T follicular helper cell (primary cell): ENCODE results near the gene RUNX3.

ENCODE experiments used
- DNase-seq: peaks from one replicate; pipeline ENCODE4 v3.0.0-alpha.2; 2020; ENCODE audit warnings: low read depth

Gene RUNX3

GRCh38 chr1:24886241-24886640, 43.8 kb downstream of the RUNX3 start:
- no peak for DNase-seq

GRCh38 chr1:24884751-24885150, 45.3 kb downstream of the RUNX3 start:
- no peak for DNase-seq

- no peak for DNase-seq
These were observed 49.0 kb downstream of the RUNX3 start for GRCh38 chr1:24881034-24881433.

GRCh38 chr1:24878775-24879742, 51.0 kb downstream of the RUNX3 start:
- DNase-seq, result no peak

- no peak for DNase-seq
These were observed 52.0 kb downstream of the RUNX3 start for GRCh38 chr1:24878045-24878444.

- no peak for DNase-seq
These were observed 54.0 kb downstream of the RUNX3 start for GRCh38 chr1:24875991-24876506.

- no peak for DNase-seq
These were observed 54.8 kb downstream of the RUNX3 start for GRCh38 chr1:24875257-24875656.

GRCh38 chr1:24874611-24875234, 55.4 kb downstream of the RUNX3 start:
- DNase-seq, result no peak

- DNase-seq, result no peak
These were observed 56.0 kb downstream of the RUNX3 start for GRCh38 chr1:24874056-24874455.

- no peak for DNase-seq
These were observed 56.9 kb downstream of the RUNX3 start for GRCh38 chr1:24873148-24873547.

- no peak for DNase-seq
These were observed 57.8 kb downstream of the RUNX3 start for GRCh38 chr1:24872061-24872850.

GRCh38 chr1:24871306-24871901, 58.7 kb downstream of the RUNX3 start:
- DNase-seq, result no peak

- DNase-seq, result no peak
These were observed 59.4 kb downstream of the RUNX3 start for GRCh38 chr1:24870551-24871195.

- DNase-seq, result no peak
These were observed 61.8 kb downstream of the RUNX3 start for GRCh38 chr1:24868016-24868875.

GRCh38 chr1:24867084-24867870, 62.8 kb downstream of the RUNX3 start:
- DNase-seq, result no peak

GRCh38 chr1:24866211-24867083, 63.6 kb downstream of the RUNX3 start:
- no peak for DNase-seq

- DNase-seq, result no peak
These were observed 64.5 kb downstream of the RUNX3 start for GRCh38 chr1:24865587-24865986.

- no peak for DNase-seq
These were observed 64.9 kb downstream of the RUNX3 start for GRCh38 chr1:24865168-24865567.
